H54 (cell line): ENCODE measurements around the gene CPB1.
A peak's percentile ranks its signal among the peaks of the same experiment; 100 is the strongest.

ENCODE experiments used
- DNase-seq: peaks from one replicate; pipeline ENCODE4 v3.0.0; 2011; ENCODE audit warnings: low spot score, mixed read lengths; ENCODE audit not compliant: insufficient read length
- FAIRE-seq: peaks from 3 replicates; lab custom pipeline; 2011; peaks lifted over from hg19 to GRCh38; lab: Jason Lieb, UNC
- POLR2A ChIP-seq: IDR thresholded peaks from 2 replicates; pipeline ENCODE4 v1.6.1; 2011; ENCODE audit warnings: low read depth, mild to moderate bottlenecking, low read length

The CPB1 gene

DNA sequence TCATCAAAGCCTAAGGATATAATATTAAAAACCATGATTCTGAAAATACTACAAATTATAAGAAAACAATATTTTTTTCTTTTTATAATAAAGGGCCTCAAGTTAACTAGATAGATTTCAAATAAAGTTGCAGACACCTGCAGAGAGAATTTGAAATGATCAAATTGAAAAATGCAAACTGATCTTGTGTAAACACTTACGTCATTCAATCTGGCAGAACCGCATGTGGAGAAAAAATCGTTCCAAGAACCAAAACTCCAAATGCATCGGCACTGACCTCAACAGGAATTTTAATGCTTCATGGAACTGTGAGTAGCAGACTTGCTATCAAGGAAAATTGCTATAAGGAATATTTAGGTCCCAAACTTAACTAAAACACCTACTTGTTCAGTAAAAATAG lies 54.7 kb downstream of the CPB1 start:
- DNase-seq (no peak), FAIRE-seq (no peak)
- TF ChIP-seq POLR2A: no peak

- no peak for FAIRE-seq
- DNase-seq: no peak
- no peak for TF ChIP-seq POLR2A
Measured at GRCh38 chr3:148883163-148883562, 55.6 kb downstream of the CPB1 start.

DNA sequence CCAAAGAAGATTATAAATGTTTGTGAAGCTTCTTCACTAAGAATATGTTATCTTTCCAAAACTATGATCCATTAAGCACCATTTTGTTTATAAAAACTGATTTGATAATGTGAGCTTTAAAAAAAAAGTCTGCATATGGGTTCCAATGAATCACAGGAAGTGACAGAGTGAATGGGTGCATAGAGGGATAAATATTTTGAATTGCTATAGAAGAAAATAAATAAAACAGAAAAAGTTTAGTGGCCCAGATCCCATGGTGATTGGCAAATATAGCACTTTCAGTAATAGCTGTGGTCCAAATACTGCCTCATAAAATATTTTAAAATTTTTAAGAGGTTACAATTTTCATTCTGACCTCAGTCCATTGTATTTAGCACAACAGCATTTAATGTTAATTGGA lies 56.6 kb downstream of the CPB1 start:
- DNase-seq: no peak
- no peak for TF ChIP-seq POLR2A
- no peak for FAIRE-seq

- FAIRE-seq (no peak), DNase-seq (no peak)
- no peak for TF ChIP-seq POLR2A
Measured at GRCh38 chr3:148889828-148890227, 62.2 kb downstream of the CPB1 start.

- FAIRE-seq (no peak), DNase-seq (no peak)
Measured at GRCh38 chr3:148896062-148896461, 68.5 kb downstream of the CPB1 start.

GRCh38 chr3:148901987-148902791 lies 74.6 kb downstream of the CPB1 start:
- TF ChIP-seq POLR2A: no peak
- peak; percentile 61 for FAIRE-seq
- no peak for DNase-seq

More at GRCh38 chr3:148896062-148896461, 68.5 kb downstream of the CPB1 start:
- TF ChIP-seq POLR2A: no peak

GRCh38 chr3:148903022-148903442 lies 75.4 kb downstream of the CPB1 start:
- peak; percentile 85 for FAIRE-seq
- no peak for TF ChIP-seq POLR2A
- no peak for DNase-seq

- DNase-seq (no peak), FAIRE-seq (no peak)
- TF ChIP-seq POLR2A: no peak
Measured at GRCh38 chr3:148903941-148904340, 76.3 kb downstream of the CPB1 start.

- TF ChIP-seq POLR2A: no peak
- DNase-seq (no peak), FAIRE-seq (no peak)
Measured at GRCh38 chr3:148906667-148907066, 79.1 kb downstream of the CPB1 start.
